CD4-positive, alpha-beta T cell treated with Interleukin-17A for 1 hour (primary cell): Measurements from ENCODE around the gene L3MBTL3.
"Not testable (repeated sequence)": the region's sequence is repeated elsewhere in the genome, so short reads cannot be mapped to it uniquely, and the experiment has no call there.

Experiments
- DNase-seq: peaks from one replicate; pipeline ENCODE4 v3.0.0-alpha.2; 2020

The L3MBTL3 gene

GRCh38 chr6:130093546-130093945 lies 75.2 kb downstream of the L3MBTL3 start:
- no peak for DNase-seq

DNA sequence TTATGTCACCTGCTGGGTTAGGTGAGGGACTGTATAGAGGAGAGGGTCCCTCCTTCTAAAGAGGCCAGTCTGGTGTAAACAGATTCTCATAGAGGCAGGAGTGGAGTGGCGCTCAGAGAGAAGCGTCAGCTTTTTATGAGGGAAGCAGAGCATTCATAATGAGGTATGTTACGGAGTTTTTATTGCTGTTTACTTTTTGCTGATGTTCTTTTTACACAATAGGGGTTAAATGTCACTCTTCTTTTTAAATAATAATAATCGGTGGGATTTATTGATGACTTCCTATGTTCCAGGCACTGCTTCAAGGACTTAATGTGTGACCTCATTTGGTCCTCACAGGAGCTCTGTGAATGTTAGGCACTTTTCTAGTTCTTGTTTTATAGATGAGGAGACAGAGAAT lies 79.9 kb downstream of the L3MBTL3 start:
- DNase-seq, result no peak

- no peak for DNase-seq
These were observed 80.7 kb downstream of the L3MBTL3 start for GRCh38 chr6:130099119-130099518.

GRCh38 chr6:130105996-130106704 lies 87.8 kb downstream of the L3MBTL3 start:
- no peak for DNase-seq

DNA sequence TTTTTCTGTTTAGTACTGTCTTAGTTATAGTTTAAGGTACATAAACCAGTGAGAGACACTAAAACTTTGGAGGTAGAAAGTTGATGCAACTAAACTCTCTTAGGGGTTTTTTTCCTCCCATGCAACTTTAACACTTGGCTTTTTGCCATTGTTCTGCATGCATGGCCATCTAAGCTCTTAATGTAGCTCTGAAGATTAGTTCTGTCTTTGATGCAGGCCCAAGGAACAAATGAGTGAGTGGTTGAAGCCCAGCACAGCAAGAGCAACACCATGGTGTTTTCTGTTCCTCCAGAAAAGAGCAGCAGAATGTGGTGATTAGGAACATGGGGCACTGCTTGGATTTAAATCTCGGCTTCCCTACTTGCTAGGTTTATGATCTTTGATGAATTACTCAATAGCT lies 89.3 kb downstream of the L3MBTL3 start:
- DNase-seq, result no peak

GRCh38 chr6:130111031-130111430 lies 92.7 kb downstream of the L3MBTL3 start:
- DNase-seq, result no peak

- DNase-seq, result no peak
These were observed 94.9 kb downstream of the L3MBTL3 start for GRCh38 chr6:130113201-130113710.

DNA sequence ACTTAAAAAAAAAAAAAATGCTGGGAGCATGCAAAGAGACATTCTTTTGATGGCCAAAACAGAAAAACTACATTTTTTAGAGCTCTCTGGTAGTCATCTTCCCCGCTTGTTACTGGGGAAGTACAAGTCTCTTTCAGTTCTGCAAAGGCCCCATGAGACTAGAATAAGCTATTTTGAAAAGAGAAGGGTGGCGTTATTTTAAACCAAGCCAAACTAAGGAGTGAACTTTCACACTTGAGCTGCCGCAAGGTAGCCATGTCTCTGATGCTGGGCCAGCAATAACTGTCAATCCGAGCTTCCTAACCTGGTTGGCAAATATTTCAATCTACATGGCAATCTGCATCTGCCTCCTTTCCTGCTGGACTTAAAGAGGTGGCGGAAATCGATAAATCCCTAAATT lies 96.7 kb downstream of the L3MBTL3 start:
- DNase-seq, result no peak

DNA sequence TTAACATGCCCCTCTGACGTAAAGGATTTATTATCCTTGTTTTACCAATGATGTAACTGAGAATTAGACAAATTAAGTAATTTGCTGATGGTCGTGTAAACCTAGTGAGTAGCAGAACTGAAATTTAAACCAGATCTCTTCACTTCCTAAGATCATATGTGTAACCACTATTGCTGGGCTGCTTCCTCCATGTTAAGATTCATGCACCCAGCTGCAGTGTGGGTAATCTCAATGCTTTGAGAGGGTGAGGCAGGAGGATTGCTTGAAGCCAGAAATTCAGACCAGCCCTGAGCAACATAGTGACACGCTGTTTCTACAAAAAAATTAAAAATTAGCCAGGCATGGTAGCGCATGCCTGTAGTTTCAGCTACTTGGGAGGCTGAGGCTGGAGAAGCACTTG lies 97.9 kb downstream of the L3MBTL3 start:
- no peak for DNase-seq

DNA sequence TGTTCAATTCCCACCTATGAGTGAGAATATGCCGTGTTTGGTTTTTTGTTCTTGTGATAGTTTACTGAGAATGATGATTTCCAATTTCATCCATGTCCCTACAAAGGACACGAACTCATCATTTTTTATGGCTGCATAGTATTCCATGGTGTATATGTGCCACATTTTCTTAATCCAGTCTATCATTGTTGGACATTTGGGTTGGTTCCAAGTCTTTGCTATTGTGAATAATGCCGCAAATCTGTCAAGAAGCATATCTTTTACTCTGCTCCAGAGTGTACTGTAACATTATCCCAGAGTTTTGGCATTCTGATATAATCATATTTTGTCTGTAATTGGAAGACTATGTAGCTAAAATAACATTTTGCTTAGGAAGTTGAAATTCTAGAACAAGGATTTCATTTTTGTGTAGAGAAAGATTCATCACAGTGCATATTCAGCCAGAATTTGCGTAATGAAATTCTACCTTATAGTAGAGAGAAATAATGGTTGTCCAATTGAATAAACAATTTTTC lies 98.9 kb downstream of the L3MBTL3 start:
- DNase-seq, result not testable (repeated sequence)

DNA sequence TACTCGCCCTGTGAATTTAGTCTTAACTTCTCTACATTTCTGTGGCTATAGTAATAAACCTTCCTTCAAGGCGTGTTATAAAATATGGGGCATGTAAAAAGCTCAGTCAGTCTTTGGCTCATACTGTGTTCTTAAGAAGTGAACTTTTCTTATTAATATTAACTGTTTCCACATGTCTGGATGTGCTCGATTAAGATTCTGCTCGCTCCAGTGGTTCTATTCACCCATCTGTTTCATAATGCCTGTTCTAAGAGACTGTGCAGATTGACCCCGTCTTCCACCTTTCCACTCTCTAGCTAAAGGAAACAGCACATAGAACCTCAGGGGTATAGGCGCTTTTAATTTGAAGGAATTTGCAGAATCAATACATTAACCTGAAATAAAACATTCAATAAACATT lies 99.9 kb downstream of the L3MBTL3 start:
- DNase-seq, result no peak

GRCh38 chr6:130119211-130119610 lies 100.8 kb downstream of the L3MBTL3 start:
- no peak for DNase-seq

DNA sequence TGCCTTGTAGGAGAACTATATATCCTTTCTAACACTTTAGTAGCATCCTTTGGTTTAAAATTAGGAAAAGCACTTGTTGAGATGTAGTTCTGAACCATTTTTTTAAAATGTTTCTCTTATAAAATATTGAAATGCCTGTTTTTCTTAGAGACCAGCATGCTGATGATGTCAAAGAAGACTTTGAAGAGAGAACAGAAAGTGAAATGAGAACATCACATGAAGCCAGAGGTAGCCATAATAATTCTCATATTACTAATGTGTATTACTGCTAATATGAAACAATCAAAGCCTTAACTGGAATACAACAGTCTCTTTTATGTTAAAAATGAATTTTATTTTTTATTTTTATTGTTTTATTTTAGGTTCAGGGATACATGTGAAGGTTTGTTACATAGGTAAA lies 102.3 kb downstream of the L3MBTL3 start:
- DNase-seq, result no peak

GRCh38 chr6:130122243-130122642 lies 103.9 kb downstream of the L3MBTL3 start:
- no peak for DNase-seq

- DNase-seq, result no peak
These were observed 108.8 kb downstream of the L3MBTL3 start for GRCh38 chr6:130127195-130127594.

GRCh38 chr6:130128326-130128725 lies 109.9 kb downstream of the L3MBTL3 start:
- DNase-seq, result no peak

- DNase-seq, result no peak
These were observed 111.4 kb downstream of the L3MBTL3 start for GRCh38 chr6:130129762-130130246.

DNA sequence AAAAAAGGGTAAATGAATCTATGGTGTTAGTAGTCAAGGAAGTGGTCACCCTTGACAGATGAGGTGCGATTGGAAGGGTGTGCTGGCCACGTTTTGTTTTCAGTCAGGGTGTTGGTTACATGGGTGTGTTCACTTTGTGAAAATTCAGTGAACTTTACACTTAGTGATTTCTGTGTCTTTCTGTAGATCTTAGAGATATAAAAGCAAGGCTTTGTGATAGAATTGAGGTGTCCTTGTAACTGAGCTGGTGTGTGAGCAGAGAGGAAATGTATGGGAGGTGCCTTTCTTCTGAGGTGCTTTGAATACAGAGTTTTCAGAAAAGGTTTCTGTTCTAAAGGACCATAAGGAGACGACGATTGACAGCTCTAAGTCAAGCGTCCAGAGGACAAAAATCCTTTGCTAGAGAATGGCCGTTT lies 113.9 kb downstream of the L3MBTL3 start:
- peak; percentile 84 for DNase-seq

GRCh38 chr6:130134582-130134981 lies 116.2 kb downstream of the L3MBTL3 start:
- DNase-seq, result peak; percentile 28

GRCh38 chr6:130136798-130137197 lies 118.4 kb downstream of the L3MBTL3 start:
- no peak for DNase-seq

DNA sequence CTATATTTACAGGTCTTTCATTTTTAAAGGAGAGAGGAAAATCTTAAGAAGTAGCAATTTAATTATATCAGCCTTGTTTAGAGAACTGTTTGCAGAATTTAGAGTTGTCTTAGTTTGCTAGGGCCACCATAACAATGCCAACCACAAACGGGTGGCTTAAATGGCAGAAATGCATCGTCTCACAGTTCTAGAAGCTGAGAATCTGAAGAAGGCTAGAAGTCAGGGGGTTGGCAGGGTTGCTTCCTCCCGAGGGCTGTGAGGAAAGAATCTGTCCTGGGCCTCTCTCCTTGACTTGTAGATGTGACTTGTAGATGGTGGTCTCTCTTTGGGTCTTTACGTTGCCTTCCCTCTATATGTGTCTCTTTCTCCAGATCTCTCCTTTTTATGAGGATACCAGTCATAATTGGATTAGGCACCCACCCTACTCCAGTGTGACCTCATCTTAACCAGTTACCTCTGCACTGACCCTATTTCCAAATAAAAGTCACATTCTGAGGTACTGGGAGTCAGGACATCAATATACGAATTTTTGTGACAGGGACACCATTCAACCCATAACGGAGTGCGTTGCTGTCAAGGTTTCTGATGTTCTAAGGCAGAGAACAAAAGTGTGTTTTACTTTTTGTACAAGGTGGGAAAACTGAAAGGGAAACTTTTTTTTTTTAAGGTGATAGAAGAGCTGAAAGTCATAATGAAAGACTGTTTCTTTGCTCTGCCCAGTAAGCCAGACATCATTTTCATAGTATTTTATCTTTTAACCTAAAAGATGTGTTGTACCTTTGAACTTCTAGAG lies 119.9 kb downstream of the L3MBTL3 start:
- peak; percentile 20 for DNase-seq

DNA sequence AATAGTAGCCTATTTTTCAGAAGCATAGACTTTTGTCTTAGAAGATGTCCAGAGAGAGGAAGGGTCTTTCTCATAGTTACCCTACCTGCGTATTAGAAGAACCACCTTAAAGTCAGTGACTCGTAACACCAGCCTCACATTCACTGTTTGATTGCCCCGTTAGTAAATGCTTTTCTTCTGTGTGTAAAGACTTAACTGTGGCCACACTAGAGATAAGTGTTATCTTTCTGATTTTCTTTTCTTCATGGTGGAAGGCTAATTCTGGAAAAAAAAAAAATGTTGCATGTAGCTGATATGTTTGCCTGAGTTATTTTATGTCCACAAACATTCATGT lies 120.5 kb downstream of the L3MBTL3 start:
- DNase-seq, result no peak

GRCh38 chr6:130140084-130140483 lies 121.7 kb downstream of the L3MBTL3 start:
- no peak for DNase-seq

DNA sequence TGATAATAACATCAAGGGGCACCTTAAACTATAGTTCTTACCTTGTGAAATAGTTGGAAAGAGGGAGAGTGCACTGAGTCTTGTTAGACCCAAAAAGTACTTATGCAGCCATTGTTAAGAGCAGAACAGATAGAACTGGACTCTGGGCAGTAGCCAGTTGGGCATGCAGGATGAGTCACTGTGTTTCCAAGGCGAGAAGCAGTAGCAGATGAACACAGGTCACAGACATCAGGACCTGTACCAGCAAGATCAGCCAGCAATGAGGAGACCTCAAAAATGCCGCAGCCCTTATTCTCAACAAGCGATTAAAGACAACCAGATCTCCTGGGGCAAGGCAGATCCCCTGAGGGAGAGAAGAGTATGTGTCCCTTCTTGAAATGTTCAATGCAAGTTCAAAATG lies 125.3 kb downstream of the L3MBTL3 start:
- DNase-seq, result no peak
